ENCODE data around the gene PARD6B.

The PARD6B gene

DNA sequence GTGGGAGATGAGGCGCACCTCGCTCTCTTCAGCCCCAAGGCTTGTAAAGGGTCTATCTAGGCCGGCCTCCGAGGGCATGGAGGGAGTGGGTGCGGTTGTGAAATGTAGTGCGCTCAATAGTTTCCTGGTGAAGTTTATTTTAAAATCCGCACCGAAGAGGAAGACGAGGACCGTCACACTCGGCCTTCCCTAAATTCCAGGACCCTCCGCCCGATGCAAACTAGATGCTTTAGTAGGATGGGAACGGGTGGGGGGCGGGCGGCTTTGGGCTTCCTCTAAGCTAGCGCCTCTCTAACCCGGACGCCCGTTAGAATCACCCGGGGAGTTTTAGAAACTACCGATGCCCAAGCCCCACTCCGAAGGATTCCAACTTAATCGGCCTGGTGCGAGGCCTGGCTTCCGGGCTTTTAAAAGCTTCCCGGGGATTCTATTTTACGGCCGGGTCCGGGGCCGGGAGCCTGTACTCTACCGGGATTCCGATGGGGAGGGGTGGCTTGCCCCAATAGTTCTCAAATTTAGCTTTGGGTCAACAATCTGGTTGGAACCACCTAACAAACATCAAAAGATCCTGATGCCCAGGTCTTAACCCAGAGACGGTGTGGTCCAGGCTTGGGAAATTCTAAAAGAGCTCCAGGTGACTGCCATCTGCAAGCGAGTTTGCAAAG is 62.9 kb downstream of the PARD6B start:
- TF ChIP-seq, protein P1, sequence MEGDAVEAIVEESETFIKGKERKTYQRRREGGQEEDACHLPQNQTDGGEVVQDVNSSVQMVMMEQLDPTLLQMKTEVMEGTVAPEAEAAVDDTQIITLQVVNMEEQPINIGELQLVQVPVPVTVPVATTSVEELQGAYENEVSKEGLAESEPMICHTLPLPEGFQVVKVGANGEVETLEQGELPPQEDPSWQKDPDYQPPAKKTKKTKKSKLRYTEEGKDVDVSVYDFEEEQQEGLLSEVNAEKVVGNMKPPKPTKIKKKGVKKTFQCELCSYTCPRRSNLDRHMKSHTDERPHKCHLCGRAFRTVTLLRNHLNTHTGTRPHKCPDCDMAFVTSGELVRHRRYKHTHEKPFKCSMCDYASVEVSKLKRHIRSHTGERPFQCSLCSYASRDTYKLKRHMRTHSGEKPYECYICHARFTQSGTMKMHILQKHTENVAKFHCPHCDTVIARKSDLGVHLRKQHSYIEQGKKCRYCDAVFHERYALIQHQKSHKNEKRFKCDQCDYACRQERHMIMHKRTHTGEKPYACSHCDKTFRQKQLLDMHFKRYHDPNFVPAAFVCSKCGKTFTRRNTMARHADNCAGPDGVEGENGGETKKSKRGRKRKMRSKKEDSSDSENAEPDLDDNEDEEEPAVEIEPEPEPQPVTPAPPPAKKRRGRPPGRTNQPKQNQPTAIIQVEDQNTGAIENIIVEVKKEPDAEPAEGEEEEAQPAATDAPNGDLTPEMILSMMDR (IDR thresholded peaks at IDR 0.05; ENCODE audit: extremely low read depth, insufficient read depth, missing control alignments), result no peak
- in situ Hi-C loops (cut with MboI; ENCODE audit: low pct_unique_long_range_greater_than_20kb, low sequenced_read_pairs, unreplicated experiment), result loop anchor here (10.0 to 25.0 kb wide), 2 partner anchors 140 to 518 kb away; partner anchors contain the start of gene ADNP
- DNase-seq (ENCODE audit: low spot score), result no peak

DNA sequence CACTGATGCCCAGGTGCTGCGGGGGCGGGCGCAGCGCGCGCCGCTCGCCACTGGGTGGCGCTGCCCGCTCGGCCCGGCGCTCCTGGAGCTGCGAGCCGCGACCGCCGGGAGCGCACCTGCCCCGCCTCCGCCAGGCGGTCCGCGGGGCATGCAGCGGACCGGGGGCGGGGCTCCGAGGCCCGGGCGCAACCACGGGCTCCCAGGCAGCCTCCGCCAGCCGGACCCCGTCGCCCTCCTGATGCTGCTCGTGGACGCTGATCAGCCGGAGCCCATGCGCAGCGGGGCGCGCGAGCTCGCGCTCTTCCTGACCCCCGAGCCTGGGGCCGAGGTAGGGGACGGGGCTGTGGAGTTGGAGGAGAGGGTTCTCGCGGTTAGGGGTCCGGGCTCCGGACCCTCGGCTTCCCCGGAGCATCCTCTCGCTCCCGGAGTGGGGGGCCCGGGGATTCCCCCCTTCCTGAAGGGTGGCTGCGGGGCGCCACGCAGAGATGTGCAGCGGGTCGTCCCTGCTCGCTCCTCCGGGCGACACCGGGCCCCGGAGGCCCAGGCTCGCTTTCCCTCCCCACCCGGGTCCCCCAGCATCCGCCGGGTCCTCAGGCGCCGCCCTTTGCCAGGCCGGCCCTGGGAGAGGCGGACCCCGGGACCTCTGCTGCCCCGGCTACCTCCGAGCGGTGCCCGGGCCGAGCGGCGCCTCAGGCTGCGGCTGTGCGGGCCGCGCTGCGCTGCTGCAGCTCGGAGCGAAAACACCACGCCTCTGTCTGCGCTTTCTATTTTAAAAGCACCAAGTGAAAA is 63.7 kb downstream of the PARD6B start, which contains the start of gene BCAS4:
Gene BCAS4, plus strand, starts transcription at position 216 of the 789 bp plus-strand sequence. Its CDS starts 23 bp downstream, at position 239.
- TF ChIP-seq, protein P1 (IDR thresholded peaks at IDR 0.05; ENCODE audit: extremely low read depth, insufficient read depth, missing control alignments), result peak; percentile 98
- DNase-seq (ENCODE audit: low spot score), result peak; percentile 96
- in situ Hi-C loops (cut with MboI; ENCODE audit: low pct_unique_long_range_greater_than_20kb, low sequenced_read_pairs, unreplicated experiment), result loop anchor here (10.0 to 25.0 kb wide), 2 partner anchors 140 to 517 kb away; partner anchors contain the start of gene ADNP

DNA sequence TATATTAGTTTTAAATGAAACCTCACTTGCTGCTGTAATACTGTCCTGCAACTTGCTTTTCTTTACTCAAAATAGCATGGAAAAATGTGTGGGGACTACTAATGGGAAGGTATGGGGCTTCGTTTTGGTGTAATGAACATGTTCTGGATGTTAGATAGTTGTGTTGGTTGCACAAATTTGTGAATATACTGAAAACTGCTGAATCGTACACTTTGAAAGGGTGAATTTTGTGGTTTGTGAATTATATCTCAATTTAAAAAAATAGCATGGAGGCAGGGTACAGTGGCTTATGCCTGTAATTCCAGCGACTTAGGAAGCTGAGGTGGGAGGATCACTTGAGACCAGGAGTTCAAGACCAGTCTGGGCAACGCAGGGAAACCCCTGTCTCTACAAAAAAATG is 65.8 kb downstream of the PARD6B start:
- in situ Hi-C loops (cut with MboI; ENCODE audit: low pct_unique_long_range_greater_than_20kb, low sequenced_read_pairs, unreplicated experiment), result loop anchor here (10.0 to 25.0 kb wide), 2 partner anchors 138 to 515 kb away; partner anchors contain the start of gene ADNP
- TF ChIP-seq, protein P1 (IDR thresholded peaks at IDR 0.05; ENCODE audit: extremely low read depth, insufficient read depth, missing control alignments), result no peak
- DNase-seq (ENCODE audit: low spot score), result no peak

DNA sequence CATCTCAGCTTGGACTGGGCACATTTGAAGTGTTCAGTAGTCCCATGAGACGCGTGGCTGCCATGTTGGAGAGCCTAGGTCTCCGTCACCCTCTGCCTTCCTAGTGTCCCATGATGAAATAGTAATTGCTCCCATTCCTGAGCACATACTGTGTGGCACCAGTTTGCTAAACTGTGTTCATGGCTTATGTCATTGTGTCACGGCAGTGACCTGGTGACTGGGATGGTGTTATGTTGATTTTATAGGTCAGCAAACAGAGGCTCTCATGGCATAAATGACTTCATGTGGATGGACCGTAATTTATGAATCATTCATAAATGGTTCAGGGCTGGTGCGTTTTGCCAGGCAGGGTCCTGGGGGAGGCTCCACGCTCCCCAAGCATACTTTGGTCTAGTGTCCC is 67.3 kb downstream of the PARD6B start:
- no peak for DNase-seq (ENCODE audit: low spot score)
- TF ChIP-seq, protein P1 (IDR thresholded peaks at IDR 0.05; ENCODE audit: extremely low read depth, insufficient read depth, missing control alignments), result no peak
- in situ Hi-C loops (cut with MboI; ENCODE audit: low pct_unique_long_range_greater_than_20kb, low sequenced_read_pairs, unreplicated experiment), result loop anchor here (10.0 to 25.0 kb wide), 2 partner anchors 136 to 514 kb away; partner anchors contain the start of gene ADNP

DNA sequence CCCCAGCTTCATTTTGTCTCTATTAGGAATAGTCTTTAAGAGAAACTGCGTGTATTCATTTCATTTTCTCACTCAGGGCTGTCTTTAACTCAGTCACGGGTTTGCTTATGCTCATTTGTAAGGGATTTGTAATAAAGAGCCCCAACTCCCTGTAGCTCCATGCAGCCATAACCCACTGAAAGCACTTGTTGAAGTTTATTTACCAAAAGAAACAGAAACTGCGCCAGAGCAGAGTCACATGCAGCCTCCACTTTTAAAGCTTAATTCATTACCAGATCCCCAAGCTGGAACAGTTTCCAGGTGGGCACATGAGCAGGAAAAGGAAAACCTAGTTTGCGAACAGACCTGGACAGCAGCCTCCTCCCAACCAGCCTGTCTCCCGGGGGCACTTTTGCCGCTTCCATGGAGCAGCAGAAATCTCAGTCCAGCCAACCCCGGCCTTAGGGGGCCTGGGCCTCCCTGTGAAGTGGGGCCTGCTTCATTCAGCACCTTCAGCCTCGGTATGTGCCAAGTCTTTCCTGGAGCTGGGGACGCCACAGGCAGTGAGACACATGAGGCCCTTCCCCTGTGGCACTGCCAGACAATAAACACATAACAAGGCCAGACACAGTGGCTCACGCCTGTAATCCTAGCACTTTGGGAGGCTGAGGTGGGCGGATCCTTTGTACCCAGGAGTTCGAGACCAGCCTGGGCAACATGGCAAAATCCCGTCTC is 68.0 kb downstream of the PARD6B start:
- TF ChIP-seq, protein P1 (IDR thresholded peaks at IDR 0.05; ENCODE audit: extremely low read depth, insufficient read depth, missing control alignments), result no peak
- no peak for DNase-seq (ENCODE audit: low spot score)
- in situ Hi-C loops (cut with MboI; ENCODE audit: low pct_unique_long_range_greater_than_20kb, low sequenced_read_pairs, unreplicated experiment), result loop anchor here (10.0 to 25.0 kb wide), 2 partner anchors 135 to 513 kb away; partner anchors contain the start of gene ADNP

Measured in GM13977 (cell line).